HG03175 (cell line): ENCODE results near the gene PIH1D2.
A peak's percentile ranks its signal among the peaks of the same experiment; 100 is the strongest.
"Not testable (repeated sequence)": the region's sequence is repeated elsewhere in the genome, so short reads cannot be mapped to it uniquely, and the experiment has no call there.

Experiments used
- ATAC-seq: cut with Tn5 transposase; IDR thresholded peaks from one replicate; pipeline ENCODE4 v1.9.1; 2021; ENCODE audit warnings: mild to moderate bottlenecking, moderate library complexity; ENCODE audit not compliant: unreplicated experiment

Gene PIH1D2, protein sequence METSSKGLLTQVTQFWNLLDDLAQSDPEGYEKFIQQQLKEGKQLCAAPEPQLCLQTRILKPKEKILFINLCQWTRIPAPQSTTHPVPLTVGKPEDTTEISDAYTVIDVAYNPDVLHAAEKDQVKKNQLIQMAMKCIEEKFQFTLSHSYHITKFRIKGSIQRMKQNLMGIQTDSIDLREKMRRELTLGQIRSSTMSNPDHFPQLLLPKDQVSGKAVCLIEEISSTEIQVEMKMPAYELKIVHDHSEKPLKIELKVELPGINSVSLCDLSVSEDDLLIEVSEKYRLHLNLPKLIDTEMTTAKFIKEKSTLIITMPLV

DNA sequence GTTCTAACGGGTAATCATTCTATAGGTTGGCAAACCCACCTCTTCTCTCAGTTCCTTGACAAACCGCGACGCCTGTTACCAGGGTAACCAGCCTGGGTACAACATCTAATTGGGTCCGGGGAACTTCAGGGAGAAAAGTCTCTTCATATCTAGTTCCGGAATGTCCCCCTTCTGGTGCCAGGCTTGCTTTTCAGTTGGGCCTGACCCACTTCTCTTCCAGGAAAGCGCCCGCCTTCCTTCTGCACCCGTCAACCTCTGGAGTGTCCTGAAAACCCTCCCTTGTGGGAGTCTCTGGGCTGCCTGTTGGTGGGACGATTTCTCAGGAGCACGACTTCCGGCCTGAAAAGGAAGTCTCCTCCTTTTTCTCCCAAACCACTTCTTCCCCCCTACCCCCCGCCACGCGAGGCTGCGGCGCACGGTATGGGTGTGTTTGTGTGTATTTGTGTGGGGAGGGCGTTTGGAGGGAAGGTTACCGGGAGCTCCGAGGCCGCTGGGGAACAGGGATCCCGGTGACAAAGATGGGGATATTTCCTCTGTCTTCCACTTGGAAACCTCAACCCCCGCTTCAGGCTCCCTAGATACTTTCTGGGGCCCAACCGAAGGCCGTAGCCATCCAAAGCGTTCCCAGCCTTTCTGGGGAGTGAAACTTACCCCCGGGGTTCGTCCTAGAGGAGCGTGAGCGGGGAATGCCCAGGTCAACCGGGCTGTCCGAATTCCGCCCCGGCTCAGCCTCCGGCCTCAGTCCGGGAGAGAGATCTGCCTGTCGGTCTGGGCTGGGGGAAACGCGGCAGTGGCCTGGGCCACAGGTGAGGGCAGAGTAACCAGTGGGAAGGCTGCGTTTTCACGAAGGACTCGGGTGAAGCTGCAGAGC, at the start of gene PIH1D2, which contains the start of gene NKAPD1:
Gene PIH1D2 (minus strand): TSS at position 77 of the 871 bp plus-strand sequence. CDS start 843 bp downstream, outside the sequence.
Gene NKAPD1 (plus strand): TSS at position 359 of the 871 bp plus-strand sequence. CDS start 1,276 bp downstream, outside the sequence.
- peak; percentile 92 for ATAC-seq

DNA sequence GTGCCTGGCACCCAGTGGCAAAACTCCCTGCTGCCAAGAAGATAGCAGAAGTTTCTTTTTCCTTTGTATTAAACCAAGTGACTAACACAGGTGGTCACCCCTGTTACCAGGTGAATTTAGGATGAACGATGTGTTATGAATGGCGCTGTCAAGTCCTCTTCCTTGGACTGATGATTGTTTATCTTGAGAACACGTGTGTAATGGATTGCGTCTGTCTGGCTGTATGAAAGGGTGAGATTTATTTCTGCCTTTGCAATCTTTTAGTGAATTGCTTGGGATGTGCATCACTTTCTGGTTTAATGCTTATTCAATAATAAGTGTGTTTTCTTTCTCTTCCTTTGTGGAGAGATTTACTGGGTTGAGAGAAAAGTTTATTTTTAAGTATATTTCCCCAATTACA, 49.3 kb upstream of the PIH1D2 start:
- ATAC-seq: no peak

DNA sequence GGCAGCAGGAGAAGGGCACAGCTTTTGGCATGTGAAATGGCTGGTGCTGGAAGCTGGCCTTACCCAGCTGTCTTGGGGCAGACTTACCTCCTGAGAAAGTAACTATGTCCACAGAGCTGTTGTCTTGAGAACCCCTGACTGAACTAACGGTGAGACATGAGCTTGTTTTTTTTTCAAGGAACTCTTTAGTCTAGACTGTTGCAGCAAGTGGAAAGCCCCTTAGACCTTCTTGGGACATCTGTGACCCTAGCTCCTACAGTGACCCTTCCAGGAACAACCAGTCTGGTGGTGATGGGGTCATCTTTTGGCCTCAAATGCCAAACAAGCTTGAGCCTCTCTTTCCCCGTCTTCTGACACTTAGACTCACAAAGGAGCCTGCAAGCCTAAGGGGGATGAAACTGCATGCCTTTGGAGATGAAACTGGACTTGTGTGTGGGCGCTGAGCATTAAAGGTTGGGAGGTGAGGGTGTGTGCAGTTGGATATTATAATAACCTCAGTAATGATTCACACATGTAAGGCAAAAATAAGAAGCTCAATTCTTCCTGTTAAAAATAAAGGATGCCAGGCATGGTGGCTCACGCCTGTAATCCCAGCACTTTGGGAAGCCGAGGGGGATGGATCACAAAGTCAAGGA, 48.3 kb upstream of the PIH1D2 start:
- ATAC-seq: no peak

DNA sequence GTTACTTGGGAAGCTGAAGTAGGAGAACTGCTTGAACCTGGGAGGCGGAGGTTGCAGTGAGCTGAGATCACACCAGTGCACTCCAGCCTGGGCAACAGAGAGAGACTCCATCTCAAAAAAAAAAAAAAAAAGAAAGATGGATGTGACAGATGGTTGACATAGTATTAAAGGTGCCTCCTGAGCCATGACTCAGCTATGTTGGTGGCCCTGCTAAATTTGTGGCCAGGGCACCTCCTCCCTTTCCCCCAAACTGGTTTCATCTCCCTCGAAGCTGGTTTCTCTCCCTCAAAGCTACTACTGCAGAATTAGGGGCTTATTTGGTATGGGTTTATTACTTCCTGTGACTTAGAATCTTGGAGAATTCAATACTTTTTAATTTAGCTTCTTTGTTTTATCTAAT, 44.4 kb upstream of the PIH1D2 start:
- no peak for ATAC-seq

DNA sequence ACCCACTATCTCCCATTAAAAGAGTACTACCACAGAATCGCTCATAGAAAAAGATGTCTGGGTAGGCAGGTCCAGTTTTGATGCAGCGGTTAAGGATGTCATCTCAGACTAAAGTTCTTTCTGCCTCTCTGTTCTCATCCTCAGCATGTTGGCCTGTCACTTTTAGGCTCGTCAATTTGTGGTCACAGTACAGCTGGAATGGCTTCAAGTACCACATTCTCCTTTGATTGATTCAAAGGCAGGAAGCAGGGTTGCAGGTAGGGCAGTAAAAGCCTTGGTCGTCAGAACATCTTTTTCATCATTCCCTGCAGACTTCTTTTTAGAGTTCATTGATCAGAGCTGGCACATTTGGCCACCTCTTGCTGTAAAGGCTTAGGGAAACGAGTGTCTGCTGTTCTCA, 41.6 kb upstream of the PIH1D2 start:
- ATAC-seq: no peak

DNA sequence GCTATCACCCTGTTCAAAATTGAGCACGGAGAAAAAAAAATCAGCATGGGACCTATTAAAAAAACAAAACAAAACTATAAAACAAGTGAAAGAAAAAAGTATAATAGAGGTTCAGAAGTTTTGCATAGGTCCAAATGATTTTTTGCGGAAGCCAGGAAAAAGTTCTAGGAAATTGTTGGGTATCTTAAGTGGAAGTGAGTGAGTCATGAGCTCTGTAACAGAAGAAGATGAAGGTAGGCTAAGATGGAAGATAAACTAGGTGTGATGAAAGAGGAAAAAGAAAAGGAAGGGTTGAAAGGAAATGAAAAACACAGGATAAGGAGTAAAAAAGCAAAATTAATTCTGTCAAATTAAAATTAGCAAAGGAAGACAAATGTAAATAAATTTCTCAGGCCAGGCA, 40.6 kb upstream of the PIH1D2 start:
- no peak for ATAC-seq

DNA sequence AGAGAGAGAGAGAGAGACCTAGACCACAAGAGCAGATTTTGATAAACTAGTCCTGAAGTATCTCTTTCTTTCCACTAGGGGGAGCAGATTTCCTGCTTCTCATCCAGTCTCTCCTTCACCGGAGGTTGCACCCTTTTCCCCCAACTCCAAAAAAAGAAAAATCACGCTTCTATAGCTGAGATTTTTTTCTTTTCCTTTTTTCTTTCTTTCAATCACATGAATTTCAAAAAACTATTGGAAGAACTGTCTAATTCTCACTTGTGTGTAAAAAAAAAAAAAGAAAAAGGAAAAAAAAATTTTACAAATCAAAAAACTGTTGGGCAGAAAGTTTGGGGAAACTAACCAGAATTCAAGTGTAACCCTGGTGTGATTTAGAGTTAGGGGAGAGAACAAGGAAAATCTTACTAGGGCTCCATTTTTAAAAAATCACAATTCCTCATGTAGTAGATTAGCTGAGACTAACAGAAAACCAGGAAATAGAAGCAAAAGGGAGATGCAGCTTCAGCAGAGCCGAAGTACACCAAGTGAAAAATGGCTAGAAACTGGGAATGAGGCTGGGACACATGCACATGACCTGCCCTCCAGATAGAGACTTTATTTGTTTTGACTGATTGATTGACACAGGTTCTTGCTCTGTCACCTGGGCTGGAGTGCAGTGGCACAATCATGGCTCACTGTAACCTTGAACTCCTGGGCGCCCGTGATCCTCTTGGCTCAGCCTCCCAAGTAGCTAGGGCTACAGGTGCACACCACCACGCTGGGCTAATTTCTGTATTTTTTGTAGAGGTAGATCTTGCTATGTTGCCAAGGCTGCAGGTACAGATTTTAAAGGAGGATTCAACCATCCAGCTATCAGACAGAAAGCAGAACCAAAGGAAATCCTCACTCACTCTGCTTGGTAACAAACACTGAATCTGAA, 40.0 kb upstream of the PIH1D2 start:
- ATAC-seq: no peak

DNA sequence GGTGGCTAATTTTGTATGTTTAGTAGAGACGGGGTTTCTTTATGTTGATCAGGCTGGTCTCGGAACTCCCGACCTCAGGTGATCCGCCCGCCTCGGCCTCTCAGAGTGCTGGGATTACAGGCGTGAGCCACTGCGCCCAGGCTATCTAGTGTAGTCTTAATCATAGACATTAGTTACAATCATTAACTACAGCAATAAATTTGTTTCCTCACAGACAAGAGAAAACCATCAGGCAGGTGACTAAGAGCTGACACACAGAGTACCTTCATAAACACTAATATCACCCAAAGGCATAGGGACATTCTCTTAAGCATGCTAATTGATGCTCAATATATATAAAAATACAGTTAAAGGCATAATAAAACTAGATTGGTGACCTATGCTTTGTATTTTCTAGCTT, 32.3 kb upstream of the PIH1D2 start:
- ATAC-seq: no peak

DNA sequence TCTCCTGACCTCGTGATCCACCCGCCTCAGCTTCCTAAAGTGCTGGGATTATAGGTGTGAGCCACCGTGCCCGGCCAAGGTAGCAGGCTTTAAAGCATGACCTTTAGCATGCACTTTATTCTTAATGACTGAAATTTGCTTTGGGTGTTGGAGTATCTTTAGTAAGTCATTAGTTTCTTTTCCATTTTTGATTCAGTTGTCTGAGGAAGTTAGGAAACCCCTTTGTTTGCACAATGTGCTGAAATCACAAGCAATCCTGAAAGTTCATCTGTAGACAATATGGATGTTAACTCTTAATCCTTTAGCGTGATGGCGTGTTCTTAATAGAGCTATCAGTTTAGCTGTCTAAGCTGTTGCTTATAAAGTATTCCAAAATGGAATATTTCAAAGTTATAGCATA, 29.6 kb upstream of the PIH1D2 start:
- ATAC-seq: no peak

DNA sequence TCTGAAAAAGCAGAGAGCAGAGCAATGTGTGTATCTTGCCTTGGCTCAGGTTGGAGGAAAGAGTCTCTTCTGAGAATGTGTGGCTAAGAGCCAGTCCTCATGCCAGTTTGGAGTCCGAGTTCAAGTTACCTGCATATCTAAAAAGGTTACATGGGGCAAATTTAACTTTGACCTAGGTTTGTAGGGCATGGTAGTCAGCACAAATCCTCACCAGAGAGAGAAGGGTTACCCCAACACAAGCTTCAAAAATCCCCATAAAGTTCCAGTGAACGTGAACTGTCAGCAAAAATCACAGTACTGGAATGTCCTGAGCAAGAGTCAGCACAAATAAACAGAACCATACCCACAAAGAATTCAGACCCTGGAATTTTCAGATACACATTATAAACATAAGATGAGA, 26.6 kb upstream of the PIH1D2 start:
- no peak for ATAC-seq

DNA sequence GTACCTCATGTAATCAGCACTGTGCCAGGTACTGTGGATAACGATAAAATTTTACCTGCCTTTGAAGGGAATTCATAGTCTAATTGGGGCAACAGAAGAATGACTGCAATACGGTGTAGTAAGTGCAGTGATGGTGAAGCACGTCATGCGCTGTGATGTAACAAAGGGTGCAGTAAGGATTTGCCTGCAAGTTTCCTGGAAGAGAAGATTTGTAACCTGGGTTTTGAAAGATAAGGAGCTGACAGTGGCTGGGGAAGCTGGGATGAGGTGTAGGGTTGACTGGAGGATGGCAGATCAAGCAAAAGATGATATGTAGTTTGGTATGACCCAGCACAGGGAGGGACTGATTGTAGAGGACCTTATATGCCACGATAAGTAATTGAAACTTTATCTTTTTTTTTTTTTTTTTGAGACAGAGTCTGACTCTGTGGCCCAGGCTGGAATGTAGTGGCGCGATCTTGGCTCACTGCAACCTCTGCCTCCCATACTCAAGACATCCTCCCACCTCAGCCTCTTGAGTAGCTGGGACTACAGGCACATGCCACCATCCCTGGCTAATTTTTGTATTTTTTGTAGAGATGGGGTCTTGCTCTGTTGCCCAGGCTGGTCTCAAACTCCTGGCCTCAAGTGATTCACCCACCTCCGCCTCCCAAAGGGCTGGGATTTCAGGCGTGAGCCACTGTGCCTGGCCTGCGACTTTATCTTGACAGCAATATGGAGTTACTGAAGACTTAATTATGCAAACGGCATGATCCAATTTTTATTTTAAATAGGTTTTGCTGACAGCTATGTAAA, 24.1 kb upstream of the PIH1D2 start:
- ATAC-seq: no peak

DNA sequence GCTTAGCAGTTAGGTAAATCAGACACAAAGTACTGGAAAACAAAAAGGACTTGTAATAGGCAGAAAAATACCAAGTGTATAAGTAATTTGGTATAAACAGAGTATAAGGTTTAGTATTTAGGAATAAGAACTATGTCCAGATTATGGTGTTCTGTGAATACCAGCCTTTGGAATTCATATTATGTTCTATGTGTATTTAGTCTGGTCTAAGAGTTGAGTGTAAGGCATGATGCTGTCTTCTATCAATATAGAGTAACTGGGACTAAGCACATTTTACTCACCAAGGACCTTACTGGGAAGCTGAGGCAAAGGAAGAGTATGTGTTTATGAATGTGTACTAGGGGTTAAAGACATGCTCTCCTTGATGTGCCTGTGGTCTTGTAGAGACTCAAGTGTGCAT, 22.4 kb upstream of the PIH1D2 start:
- no peak for ATAC-seq

DNA sequence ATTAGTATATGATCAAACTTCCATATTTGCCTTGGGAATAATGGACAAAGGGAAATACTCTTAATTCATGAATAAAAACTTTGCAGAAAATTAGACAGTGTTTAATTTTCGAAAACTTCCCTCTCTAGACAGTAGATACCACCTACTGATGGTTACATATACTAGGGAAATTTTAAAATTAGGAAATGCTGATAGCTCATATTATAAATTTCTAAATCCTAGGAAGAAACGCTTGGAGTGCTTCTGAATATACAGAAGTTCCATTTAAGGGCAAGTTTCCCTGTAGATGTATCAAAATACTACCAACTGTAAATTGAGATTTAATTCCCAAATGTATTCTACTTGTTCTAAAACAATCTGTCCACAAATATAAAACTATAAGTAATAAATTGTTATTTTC, 21.5 kb upstream of the PIH1D2 start:
- not testable (repeated sequence) for ATAC-seq

DNA sequence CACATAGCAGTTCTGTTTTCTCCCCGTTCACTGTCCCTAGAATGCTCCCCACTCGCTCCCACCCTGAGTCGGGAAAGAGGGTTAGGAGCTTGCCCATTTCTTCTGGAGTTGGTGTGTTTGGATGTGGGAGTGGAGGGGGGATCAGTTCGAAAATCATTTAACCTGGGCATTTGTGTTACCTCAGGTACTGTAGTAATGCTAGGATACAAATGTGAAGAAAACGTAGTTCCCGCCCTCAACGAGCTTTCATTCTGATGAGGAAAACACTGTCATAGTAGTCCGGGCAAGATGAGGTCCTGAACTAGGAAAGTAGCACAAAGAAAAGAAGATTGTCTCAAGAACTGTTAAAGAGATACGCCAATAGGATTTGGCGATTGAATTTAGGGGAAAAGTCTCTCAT, 13.4 kb upstream of the PIH1D2 start:
- no peak for ATAC-seq

DNA sequence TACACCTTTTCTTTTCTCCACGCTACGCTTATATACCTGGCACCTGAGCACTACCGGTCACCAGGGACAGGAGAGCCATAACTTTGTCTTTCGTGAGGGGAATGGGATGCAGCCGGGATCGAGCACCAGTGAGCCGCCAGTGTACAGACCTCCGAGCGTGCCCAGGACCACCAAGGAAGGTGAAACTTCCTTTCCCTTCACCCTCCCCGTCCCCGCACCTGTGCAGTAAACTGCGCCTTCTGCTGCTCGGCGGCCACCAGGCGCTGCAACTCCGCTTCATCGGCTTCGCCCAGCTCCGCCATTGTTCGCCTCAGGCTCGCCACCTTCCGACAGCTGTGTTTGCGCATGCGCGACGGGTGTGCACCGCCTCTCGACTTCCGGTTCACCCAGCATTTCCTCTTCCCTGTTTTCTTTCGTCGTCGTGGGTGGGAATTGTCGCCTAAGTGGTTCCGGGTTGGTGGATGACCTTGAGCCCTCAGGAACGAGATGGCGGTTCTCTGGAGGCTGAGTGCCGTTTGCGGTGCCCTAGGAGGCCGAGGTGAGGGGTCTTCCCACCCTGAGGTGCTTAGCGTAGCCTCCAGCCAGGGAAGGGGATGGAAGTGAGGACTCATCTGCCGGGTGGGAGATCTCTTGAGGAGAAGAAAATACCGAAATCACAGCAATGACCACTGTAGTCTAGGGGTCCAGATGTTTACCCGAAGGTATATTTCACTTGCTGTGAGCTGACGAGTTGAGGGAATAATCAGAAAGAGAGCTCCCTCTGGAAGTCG, 12.8 kb upstream of the PIH1D2 start, which contains the start of the genes SDHD and TIMM8B:
Gene SDHD (plus strand): TSS at position 452 of the 770 bp plus-strand sequence. CDS start 35 bp downstream, at position 487.
Gene TIMM8B (minus strand): TSS at position 335 of the 770 bp plus-strand sequence. CDS start 33 bp downstream, at position 302.
- peak; percentile 90 for ATAC-seq

DNA sequence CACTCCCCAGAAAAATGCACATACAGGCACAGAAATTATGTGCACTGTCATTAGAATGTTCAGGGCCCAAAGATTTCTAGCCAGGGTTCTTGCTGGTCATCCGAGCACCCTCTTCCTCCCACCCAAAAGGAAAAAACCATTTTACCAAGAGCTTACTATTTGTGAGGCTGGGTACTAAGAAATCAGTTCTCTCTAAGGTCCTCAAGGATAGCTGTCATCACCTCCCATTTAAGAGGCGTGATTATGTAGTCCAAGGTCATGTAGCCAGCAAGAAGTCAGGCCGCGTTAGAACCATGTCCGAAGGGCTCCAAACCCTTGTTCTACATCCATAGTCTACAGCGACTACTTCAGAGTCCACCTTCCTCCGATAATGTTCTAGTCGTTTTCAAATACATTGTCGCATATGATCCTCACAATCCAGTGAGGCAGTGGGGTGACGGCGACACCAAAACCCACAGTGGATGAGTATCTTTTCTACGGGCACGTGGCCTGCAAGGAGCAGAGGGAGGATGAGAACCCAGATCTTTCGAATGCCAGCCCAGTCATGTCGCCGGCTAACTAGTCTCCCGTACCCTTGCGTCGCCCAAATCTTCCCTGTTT, 12.1 kb upstream of the PIH1D2 start:
- peak; percentile 36 for ATAC-seq

DNA sequence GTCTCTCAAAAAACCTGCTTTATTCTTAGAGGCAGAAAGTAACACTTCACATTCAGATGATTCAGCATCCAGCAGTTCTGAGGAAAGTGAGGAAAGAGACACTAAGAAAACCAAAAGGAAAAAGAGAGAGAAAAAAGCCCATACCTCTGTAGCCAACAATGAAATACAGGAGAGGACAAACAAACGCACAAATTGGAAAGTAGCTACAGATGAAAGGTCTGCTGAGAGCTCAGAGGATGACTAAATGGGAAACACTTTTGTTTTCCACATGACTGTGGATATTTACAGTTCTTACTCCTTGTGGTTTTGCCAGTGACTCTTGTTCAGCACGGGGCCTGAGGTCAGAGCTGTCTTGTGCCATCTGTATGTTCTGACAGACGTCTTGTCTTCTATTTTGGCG, 8.9 kb upstream of the PIH1D2 start:
- no peak for ATAC-seq

DNA sequence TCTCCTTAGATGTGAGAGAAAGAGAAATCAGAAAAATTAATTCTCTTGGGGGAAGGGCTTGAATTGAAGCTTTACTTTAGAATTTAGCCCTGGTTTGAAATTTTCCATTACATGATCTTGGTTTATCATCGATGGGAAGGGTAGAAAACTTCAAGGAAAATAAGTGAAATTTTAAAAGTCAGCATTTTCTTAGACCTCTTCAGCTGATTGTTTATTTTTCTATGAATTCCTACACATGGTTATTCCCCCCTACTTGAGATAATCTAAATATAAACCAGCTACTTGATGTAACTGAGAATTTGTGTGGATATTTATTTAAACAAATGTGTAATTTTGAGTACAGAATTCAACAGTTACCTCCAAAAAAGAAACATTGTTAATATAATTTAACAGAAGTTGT, 10.9 kb downstream of the PIH1D2 start:
- no peak for ATAC-seq
